ENCODE results near the gene KIF20A. TPM values are rescaled to one million over a fixed set of nuclear protein-coding genes. Genes with fewer than 3 reads are reported as not detected.
"Not testable (repeated sequence)": the region's sequence is repeated elsewhere in the genome, so short reads cannot be mapped to it uniquely, and the experiment has no call there.

KIF20A gene
- polyA plus RNA-seq, 1 experiment = 25.4 TPM

DNA sequence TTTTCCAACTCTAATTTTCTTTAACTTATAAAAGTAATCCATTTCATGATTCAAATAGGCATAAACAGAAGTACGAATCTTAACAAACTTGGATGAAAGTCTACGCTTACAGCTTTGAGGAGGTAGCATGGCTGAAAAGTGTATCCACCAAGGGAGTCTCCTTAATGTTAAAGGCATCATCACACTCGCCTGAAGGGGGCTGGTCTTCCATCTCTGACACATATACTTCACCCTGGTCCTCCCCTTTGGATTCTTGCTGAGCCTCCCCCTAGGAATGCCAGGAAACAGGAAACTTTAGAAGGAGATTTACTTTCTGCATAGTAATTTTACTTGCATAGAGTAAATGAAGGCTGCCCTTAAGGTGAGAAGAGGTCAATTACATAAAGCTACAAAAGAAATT, 29.4 kb upstream of the KIF20A start:
- Histone ChIP-seq H3K9me3 (ENCODE audit: control insufficient read depth, insufficient read depth, low read length) (no peaks in the 10 kb centered on the region), H3K27ac (ENCODE audit: low read depth, low read length) (no peak overlapping the region), H3K4me3 (ENCODE audit: low read depth, low read length) (no peak overlapping the region), H3K27me3 (ENCODE audit: control insufficient read depth, insufficient read depth, low read length) (no peaks in the 10 kb centered on the region)
- DNase-seq (ENCODE audit: low read depth, low spot score) = no peak
- ChIA-PET POLR2A (no interaction called here), CTCF (interaction anchor here (0.6 to 1.7 kb wide), 4 partner anchors 16 to 371 kb away, joined by 3 to 6 read pairs (median 4); no protein-coding TSS in a partner anchor)
- TF ChIP-seq CTCF (IDR thresholded peaks at IDR 0.05; ENCODE audit: low read depth, low read length) = no peak

- H3K4me3 ChIP-seq (ENCODE audit: low read depth, low read length); H3K9me3 ChIP-seq (ENCODE audit: control insufficient read depth, insufficient read depth, low read length); CTCF ChIA-PET; DNase-seq (ENCODE audit: low read depth, low spot score); H3K27me3 ChIP-seq (ENCODE audit: control insufficient read depth, insufficient read depth, low read length); H3K27ac ChIP-seq (ENCODE audit: low read depth, low read length): not testable (repeated sequence)
- POLR2A ChIA-PET = interaction anchor here (1.0 kb wide), 1 partner anchor 22 kb away, joined by 4 read pairs; the partner anchor contains the start of gene BRD8
These were observed 22.9 kb upstream of the KIF20A start for GRCh38 chr5:138155977-138156376.

DNA sequence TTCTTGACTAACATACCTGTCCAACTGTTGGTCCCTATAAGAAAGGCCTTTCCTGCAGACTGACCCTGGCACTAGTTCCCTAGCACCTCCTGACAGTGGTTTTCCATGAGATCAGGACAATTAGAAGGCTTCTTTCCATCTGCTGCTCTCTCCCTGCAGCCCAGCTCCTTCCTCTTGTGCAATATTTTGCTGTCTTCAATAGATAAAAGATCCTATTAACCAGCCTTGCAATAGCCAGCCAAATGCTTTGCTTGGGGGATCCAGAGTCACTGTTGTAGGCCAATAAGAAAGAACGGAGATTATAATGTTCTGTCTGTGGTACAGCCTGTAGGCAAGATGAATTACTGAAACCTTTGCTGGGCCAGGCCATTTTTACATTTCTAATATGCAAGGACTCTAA, 21.3 kb upstream of the KIF20A start:
- no peak overlapping the region for H3K27ac ChIP-seq (ENCODE audit: low read depth, low read length)
- no peak overlapping the region for H3K4me3 ChIP-seq (ENCODE audit: low read depth, low read length)
- CTCF ChIA-PET = no interaction called here
- TF ChIP-seq CTCF (IDR thresholded peaks at IDR 0.05; ENCODE audit: low read depth, low read length) = no peak
- H3K9me3 ChIP-seq (ENCODE audit: control insufficient read depth, insufficient read depth, low read length) = no peaks in the 10 kb centered on the region
- no peak for DNase-seq (ENCODE audit: low read depth, low spot score)
- no peaks in the 10 kb centered on the region for H3K27me3 ChIP-seq (ENCODE audit: control insufficient read depth, insufficient read depth, low read length)
- POLR2A ChIA-PET = no interaction called here

- CTCF ChIA-PET = no interaction called here
- Histone ChIP-seq H3K4me3 (ENCODE audit: low read depth, low read length) (no peak overlapping the region), H3K27me3 (ENCODE audit: control insufficient read depth, insufficient read depth, low read length) (no peaks in the 10 kb centered on the region), H3K27ac (ENCODE audit: low read depth, low read length) (no peak overlapping the region), H3K9me3 (ENCODE audit: control insufficient read depth, insufficient read depth, low read length) (no peaks in the 10 kb centered on the region)
- POLR2A ChIA-PET = no interaction called here
- no peak for DNase-seq (ENCODE audit: low read depth, low spot score)
- TF ChIP-seq CTCF (IDR thresholded peaks at IDR 0.05; ENCODE audit: low read depth, low read length) = no peak
These were observed 19.2 kb upstream of the KIF20A start for GRCh38 chr5:138159666-138160065.

- ChIA-PET CTCF (no interaction called here), POLR2A (no interaction called here)
- DNase-seq (ENCODE audit: low read depth, low spot score) = no peak
These were observed 18.2 kb upstream of the KIF20A start for GRCh38 chr5:138160706-138161105.

More at GRCh38 chr5:138160706-138161105, 18.2 kb upstream of the KIF20A start:
- no peak overlapping the region for H3K27ac ChIP-seq (ENCODE audit: low read depth, low read length)
- no peaks in the 10 kb centered on the region for H3K27me3 ChIP-seq (ENCODE audit: control insufficient read depth, insufficient read depth, low read length)
- no peaks in the 10 kb centered on the region for H3K9me3 ChIP-seq (ENCODE audit: control insufficient read depth, insufficient read depth, low read length)
- no peak overlapping the region for H3K4me3 ChIP-seq (ENCODE audit: low read depth, low read length)
- TF ChIP-seq CTCF (IDR thresholded peaks at IDR 0.05; ENCODE audit: low read depth, low read length) = no peak
